Central memory CD8-positive, alpha-beta T cell (primary cell): ENCODE results near the gene N4BP2L1.
"Not testable (repeated sequence)": the region's sequence is repeated elsewhere in the genome, so short reads cannot be mapped to it uniquely, and the experiment has no call there.

Source experiments
- ATAC-seq: fragments of 150-1000 bp; cut with Tn5 transposase; replicated peaks from 2 replicates; pipeline ENCODE4 v1.10.0; 2022; ENCODE audit warnings: mild to moderate bottlenecking, moderate FRiP score, moderate number of reproducible peaks; ENCODE audit not compliant: poor library complexity, severe bottlenecking; ENCODE audit errors: extremely low read depth
- DNase-seq, 2 donors: peaks; one replicate each; pipeline ENCODE4 v3.0.0; 2021; ENCODE audit warnings: low spot score in 2 of 2
- H3K27ac Mint-ChIP-seq: one replicate; pipeline ENCODE4 v1.8.0; 2022; ENCODE audit warnings: low read depth, mild to moderate bottlenecking, moderate library complexity, mixed read lengths
- H3K27me3 Mint-ChIP-seq: one replicate; pipeline ENCODE4 v1.8.0; 2022; ENCODE audit warnings: mixed read lengths
- H3K36me3 Mint-ChIP-seq: one replicate; pipeline ENCODE4 v1.8.0; 2022; ENCODE audit warnings: mild to moderate bottlenecking, moderate library complexity, mixed read lengths; ENCODE audit not compliant: insufficient read depth
- H3K4me1 Mint-ChIP-seq: one replicate; pipeline ENCODE4 v1.8.0; 2022; ENCODE audit warnings: mixed read lengths
- H3K4me3 Mint-ChIP-seq: one replicate; pipeline ENCODE4 v1.8.0; 2022; ENCODE audit warnings: mild to moderate bottlenecking, moderate library complexity, mixed read lengths
- H3K9me3 Mint-ChIP-seq: one replicate; pipeline ENCODE4 v1.8.0; 2022; ENCODE audit warnings: mixed read lengths

The N4BP2L1 gene

GRCh38 chr13:32370805-32371204 is 57.1 kb downstream of the N4BP2L1 start:
- H3K9me3 Mint-ChIP-seq, result no peaks in the 10 kb centered on the region
- no peaks in the 10 kb centered on the region for H3K4me1 Mint-ChIP-seq
- peaks cover 6% of the 10 kb centered on the region for H3K36me3 Mint-ChIP-seq
- DNase-seq (no peak), ATAC-seq (no peak)
- H3K27me3 Mint-ChIP-seq, result no peaks in the 10 kb centered on the region
- no peak overlapping the region for H3K27ac Mint-ChIP-seq
- no peak overlapping the region for H3K4me3 Mint-ChIP-seq

DNA sequence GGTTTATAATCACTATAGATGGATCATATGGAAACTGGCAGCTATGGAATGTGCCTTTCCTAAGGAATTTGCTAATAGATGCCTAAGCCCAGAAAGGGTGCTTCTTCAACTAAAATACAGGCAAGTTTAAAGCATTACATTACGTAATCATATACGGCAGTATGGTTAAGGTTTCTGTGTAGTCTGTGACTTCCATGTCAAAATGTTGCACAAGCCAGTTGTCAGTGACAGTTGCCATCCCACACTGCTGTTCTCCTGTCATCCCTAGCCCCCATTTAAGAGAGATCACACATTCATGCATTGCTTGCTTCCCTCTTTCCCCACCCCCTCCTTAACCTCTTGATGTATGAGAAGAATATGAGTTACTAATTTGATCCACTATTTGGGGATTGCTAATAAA is 65.4 kb downstream of the N4BP2L1 start:
- DNase-seq (no peak), ATAC-seq (no peak)
- Mint-ChIP-seq H3K27ac (no peak overlapping the region), H3K4me3 (no peak overlapping the region), H3K36me3 (peaks cover 1% of the 10 kb centered on the region), H3K4me1 (no peaks in the 10 kb centered on the region), H3K9me3 (no peaks in the 10 kb centered on the region), H3K27me3 (no peaks in the 10 kb centered on the region)

DNA sequence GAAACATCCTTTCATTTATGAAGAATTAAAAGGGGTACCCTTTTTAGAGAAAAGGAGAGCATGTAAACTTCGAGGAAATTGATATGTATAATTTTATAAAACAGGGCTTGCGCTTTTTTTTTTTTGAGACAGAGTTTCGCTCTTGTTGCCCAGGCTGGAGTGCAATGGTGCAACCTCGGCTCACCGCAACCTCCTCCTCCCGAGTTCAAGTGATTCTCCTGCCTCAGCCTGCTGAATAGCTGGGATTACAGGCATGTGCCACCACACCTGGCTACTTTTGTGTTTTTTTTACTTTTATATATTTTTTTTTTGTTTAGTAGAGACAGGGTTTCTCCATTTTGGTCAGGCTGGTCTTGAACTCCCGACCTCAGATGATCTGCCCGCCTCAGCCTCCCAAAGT is 72.0 kb downstream of the N4BP2L1 start:
- not testable (repeated sequence) for H3K27ac Mint-ChIP-seq, H3K4me1 Mint-ChIP-seq, DNase-seq, H3K27me3 Mint-ChIP-seq, H3K4me3 Mint-ChIP-seq, ATAC-seq, H3K36me3 Mint-ChIP-seq, H3K9me3 Mint-ChIP-seq

GRCh38 chr13:32354040-32354439 is 73.9 kb downstream of the N4BP2L1 start:
- DNase-seq (no peak), ATAC-seq (no peak)
- H3K36me3 Mint-ChIP-seq, result peaks cover 5% of the 10 kb centered on the region
- no peak overlapping the region for H3K4me3 Mint-ChIP-seq
- H3K27ac Mint-ChIP-seq, result no peak overlapping the region
- no peaks in the 10 kb centered on the region for H3K9me3 Mint-ChIP-seq
- H3K27me3 Mint-ChIP-seq, result no peaks in the 10 kb centered on the region
- no peaks in the 10 kb centered on the region for H3K4me1 Mint-ChIP-seq

GRCh38 chr13:32350839-32351441 is 77.0 kb downstream of the N4BP2L1 start:
- H3K9me3 Mint-ChIP-seq, H3K4me3 Mint-ChIP-seq, H3K36me3 Mint-ChIP-seq: not testable (repeated sequence)

More at GRCh38 chr13:32350839-32351441, 77.0 kb downstream of the N4BP2L1 start:
- H3K27me3 Mint-ChIP-seq, H3K27ac Mint-ChIP-seq, DNase-seq, H3K4me1 Mint-ChIP-seq, ATAC-seq: not testable (repeated sequence)
